Large intestine (tissue), 3 donors: ENCODE data around the gene ATRN. TPM values are rescaled to one million over a fixed set of nuclear protein-coding genes. Genes with fewer than 3 reads are reported as not detected.
"Not testable (repeated sequence)": the region's sequence is repeated elsewhere in the genome, so short reads cannot be mapped to it uniquely, and the experiment has no call there.

Experiments used
- DNase-seq, 2 donors: peaks; one replicate each; pipeline versions ENCODE4 v3.0.0 to v3.0.0-alpha.2; 2013
- H3K27ac ChIP-seq: one replicate; pipeline ENCODE4 v1.5.1; 2013; ENCODE audit warnings: low read length
- H3K27me3 ChIP-seq: 2 replicates; pipeline ENCODE4 v1.6.1; 2013; ENCODE audit warnings: low read length; ENCODE audit not compliant: control insufficient read depth, insufficient read depth
- H3K36me3 ChIP-seq: 2 replicates; pipeline ENCODE4 v1.6.1; 2013; ENCODE audit warnings: low read length; ENCODE audit not compliant: control insufficient read depth, insufficient read depth
- H3K4me1 ChIP-seq: one replicate; pipeline ENCODE4 v1.6.1; 2013; ENCODE audit warnings: low read length; ENCODE audit not compliant: control insufficient read depth, insufficient read depth
- H3K4me3 ChIP-seq: one replicate; pipeline ENCODE4 v1.5.1; 2013; ENCODE audit warnings: low read length
- H3K9me3 ChIP-seq: one replicate; pipeline ENCODE4 v1.6.1; 2013; ENCODE audit warnings: mild to moderate bottlenecking, low read depth, low read length, moderate library complexity; ENCODE audit not compliant: control insufficient read depth
- WGBS: methylation state at CpG from one replicate; pipeline ENCODE4 v1.1.5; 2013; ENCODE audit warnings: low lambda C conversion rate; ENCODE audit not compliant: insufficient coverage; 5-methylcytosine and 5-hydroxymethylcytosine counted together
- polyA plus RNA-seq: library from polyadenylated mRNA; unstranded; fragments of 120-200 nt; gene quantifications from one replicate; pipeline ENCODE4 v1.2.1, GENCODE V29; 2013

Gene ATRN
- polyA plus RNA-seq, 1 donor, result 89.2 TPM

GRCh38 chr20:3615171-3615840 lies 144.5 kb downstream of the ATRN start:
- WGBS, result 100% methylated on average over 2 of the region's 13 CpGs

GRCh38 chr20:3616250-3616649 lies 145.4 kb downstream of the ATRN start:
- Histone ChIP-seq H3K9me3 (no peaks in the 10 kb centered on the region), H3K27me3 (no peaks in the 10 kb centered on the region), H3K4me3 (no peak overlapping the region), H3K4me1 (no peaks in the 10 kb centered on the region), H3K27ac (no peak overlapping the region), H3K36me3 (peaks cover 25% of the 10 kb centered on the region)
- no CpG with 5 or more reads among the region's 4 CpGs for WGBS
- no peak for DNase-seq

More at GRCh38 chr20:3615171-3615840, 144.5 kb downstream of the ATRN start:
- not testable (repeated sequence) for H3K9me3 ChIP-seq, H3K27me3 ChIP-seq, H3K27ac ChIP-seq, H3K4me3 ChIP-seq, DNase-seq, H3K4me1 ChIP-seq
- H3K36me3 ChIP-seq, result peaks cover 25% of the 10 kb centered on the region

DNA sequence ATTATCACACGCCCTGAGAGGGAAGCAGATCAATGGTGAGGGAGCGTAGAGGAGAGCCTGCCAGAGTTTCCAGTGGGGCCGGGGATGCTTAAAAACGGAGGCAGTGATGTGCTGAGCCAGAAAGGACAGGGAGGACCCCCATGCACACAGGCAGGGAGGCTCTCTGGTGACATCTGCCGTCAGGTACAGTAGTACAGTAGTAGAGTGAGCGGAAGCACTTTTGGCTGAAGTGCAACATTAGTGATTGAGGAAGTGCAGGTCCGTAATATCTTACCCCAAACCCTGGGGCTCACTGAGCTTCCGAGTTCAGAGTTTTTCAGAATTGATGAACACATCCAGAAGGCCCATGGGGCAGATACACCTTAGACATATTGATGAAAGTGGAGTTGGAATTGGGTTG lies 150.3 kb downstream of the ATRN start:
- Histone ChIP-seq H3K36me3 (peaks cover 16% of the 10 kb centered on the region), H3K4me3 (no peak overlapping the region), H3K9me3 (no peaks in the 10 kb centered on the region), H3K27ac (no peak overlapping the region), H3K4me1 (no peaks in the 10 kb centered on the region), H3K27me3 (no peaks in the 10 kb centered on the region)
- DNase-seq, result no peak
- 100% methylated on average over 2 of the region's 8 CpGs for WGBS

DNA sequence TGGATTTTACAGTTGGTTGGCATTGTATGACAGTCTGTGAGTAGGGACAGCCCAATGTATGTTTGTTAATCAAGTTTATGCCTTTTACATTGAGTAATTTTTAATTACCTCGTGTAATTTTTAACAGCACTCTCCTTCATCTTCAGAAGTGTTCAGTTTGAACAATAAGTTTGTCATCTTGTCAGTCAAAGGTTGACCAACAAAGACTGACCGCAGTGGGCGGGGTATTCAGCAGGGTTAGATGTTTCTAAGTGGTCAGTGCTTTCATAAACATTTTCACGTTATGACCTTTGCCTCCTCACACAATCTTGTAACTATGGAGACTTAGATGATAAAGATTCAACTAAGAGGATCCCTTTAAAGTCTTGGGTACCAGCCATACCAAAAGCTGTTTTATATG lies 151.6 kb downstream of the ATRN start:
- Histone ChIP-seq H3K4me1 (no peaks in the 10 kb centered on the region), H3K27me3 (no peaks in the 10 kb centered on the region), H3K4me3 (no peak overlapping the region), H3K36me3 (peaks cover 14% of the 10 kb centered on the region), H3K27ac (no peak overlapping the region), H3K9me3 (no peaks in the 10 kb centered on the region)
- WGBS, result 64% methylated on average over 2 of the region's 4 CpGs
- no peak for DNase-seq

GRCh38 chr20:3627476-3627875 lies 156.7 kb downstream of the ATRN start:
- no CpG with 5 or more reads among the region's 2 CpGs for WGBS
- no peak overlapping the region for H3K4me3 ChIP-seq
- DNase-seq, result no peak

DNA sequence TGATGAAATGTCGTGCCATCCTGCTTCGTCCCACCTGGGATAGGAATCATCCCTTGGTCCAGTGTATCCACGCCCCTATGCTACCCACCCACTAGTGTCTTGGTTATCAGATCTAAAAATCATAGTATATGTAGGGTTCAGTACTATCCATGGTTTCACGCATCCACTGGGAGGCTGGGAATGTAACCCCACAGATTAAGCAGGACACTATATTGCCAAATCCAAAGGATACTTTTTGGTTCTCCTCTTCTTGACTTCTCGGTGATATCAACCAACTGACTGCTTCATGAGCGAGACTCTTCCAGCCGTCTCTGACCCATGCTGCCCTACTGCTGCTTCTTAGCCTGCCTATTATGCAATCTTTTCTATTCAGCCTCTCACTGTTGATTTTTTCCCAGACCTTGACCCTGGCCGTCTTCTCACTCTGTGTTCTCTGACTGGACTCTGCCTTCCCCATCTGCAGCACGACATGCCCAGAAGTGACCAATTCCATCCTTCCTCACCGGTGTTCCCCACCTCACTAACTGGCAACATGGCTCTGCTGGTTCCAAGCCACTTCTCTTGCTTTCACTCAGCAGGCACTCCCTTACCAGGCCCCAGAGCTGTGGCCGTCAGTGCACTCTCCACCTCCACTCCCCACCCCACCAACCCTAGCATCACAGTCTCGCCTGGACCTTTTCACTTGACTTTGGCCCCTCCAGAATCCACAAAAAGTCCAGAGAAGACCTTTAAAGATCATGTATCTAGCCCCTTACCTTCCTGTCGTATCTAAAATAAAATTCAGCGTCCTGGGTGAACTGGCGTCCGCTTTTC lies 157.9 kb downstream of the ATRN start:
- 93% methylated on average over 6 of the region's 16 CpGs for WGBS
- peaks cover 34% of the 10 kb centered on the region for H3K36me3 ChIP-seq

More at GRCh38 chr20:3627476-3627875, 156.7 kb downstream of the ATRN start:
- Histone ChIP-seq H3K27me3 (no peaks in the 10 kb centered on the region), H3K36me3 (peaks cover 35% of the 10 kb centered on the region), H3K9me3 (no peaks in the 10 kb centered on the region), H3K4me1 (no peaks in the 10 kb centered on the region), H3K27ac (no peak overlapping the region)

GRCh38 chr20:3629893-3630292 lies 159.1 kb downstream of the ATRN start:
- Histone ChIP-seq H3K27ac (no peak overlapping the region), H3K36me3 (peaks cover 40% of the 10 kb centered on the region)

More for the DNA sequence above, 157.9 kb downstream of the ATRN start:
- no peak overlapping the region for H3K4me3 ChIP-seq
- H3K27ac ChIP-seq, result no peak overlapping the region
- no peaks in the 10 kb centered on the region for H3K4me1 ChIP-seq
- H3K9me3 ChIP-seq, result no peaks in the 10 kb centered on the region
- no peak for DNase-seq
- H3K27me3 ChIP-seq, result no peaks in the 10 kb centered on the region

DNA sequence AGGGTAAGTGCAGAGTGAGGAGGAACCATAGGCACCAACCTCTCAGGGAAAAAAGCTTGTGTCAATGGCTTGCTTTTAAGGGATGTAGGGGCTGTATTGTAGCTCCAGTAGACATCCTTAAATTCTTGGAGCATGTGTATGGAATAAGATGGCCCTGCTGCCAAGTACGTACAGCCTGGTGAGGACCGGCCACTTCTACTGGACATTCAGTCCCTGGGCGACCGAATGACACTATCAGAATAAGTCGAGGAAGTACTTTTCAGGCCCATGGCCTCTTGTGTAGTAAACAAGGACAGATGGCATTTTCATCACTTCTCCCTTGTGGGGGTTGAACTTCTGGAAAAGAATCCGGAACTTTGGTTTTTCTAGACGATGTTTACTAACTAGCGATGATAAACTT lies 159.6 kb downstream of the ATRN start:
- Histone ChIP-seq H3K27me3 (no peaks in the 10 kb centered on the region), H3K27ac (no peak overlapping the region), H3K4me3 (no peak overlapping the region), H3K4me1 (no peaks in the 10 kb centered on the region), H3K9me3 (no peaks in the 10 kb centered on the region), H3K36me3 (peaks cover 40% of the 10 kb centered on the region)
- DNase-seq, result no peak
- whole genome bisulfite sequencing, result 100% methylated on average over 1 of the region's 8 CpGs

More at GRCh38 chr20:3629893-3630292, 159.1 kb downstream of the ATRN start:
- H3K4me1 ChIP-seq, result no peaks in the 10 kb centered on the region
- DNase-seq, result no peak
- H3K4me3 ChIP-seq, result no peak overlapping the region
- no CpG with 5 or more reads among the region's 2 CpGs for WGBS
- H3K9me3 ChIP-seq, result no peaks in the 10 kb centered on the region
- H3K27me3 ChIP-seq, result no peaks in the 10 kb centered on the region

DNA sequence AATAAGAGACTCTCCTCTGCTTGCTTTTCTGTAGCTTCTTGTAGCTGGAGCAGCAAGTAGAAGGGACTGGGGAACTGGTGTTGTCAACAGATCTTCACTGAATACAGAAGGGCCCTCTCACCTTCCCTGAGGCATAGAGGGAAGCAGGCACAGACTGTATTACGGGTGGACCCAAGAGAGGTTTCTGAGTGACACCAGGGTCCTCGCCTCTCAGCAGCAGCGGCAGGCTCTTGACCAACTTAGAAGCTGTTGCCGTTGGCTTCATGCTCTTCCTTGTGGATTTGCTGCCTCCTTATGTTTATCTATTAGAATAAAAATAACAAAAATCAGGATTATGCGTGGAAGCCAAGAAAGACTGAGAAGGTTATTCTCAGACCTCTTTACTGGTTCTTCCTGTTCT lies 160.7 kb downstream of the ATRN start:
- 80% methylated on average over 1 of the region's 5 CpGs for WGBS
- Histone ChIP-seq H3K36me3 (peaks cover 38% of the 10 kb centered on the region), H3K4me1 (no peaks in the 10 kb centered on the region)

DNA sequence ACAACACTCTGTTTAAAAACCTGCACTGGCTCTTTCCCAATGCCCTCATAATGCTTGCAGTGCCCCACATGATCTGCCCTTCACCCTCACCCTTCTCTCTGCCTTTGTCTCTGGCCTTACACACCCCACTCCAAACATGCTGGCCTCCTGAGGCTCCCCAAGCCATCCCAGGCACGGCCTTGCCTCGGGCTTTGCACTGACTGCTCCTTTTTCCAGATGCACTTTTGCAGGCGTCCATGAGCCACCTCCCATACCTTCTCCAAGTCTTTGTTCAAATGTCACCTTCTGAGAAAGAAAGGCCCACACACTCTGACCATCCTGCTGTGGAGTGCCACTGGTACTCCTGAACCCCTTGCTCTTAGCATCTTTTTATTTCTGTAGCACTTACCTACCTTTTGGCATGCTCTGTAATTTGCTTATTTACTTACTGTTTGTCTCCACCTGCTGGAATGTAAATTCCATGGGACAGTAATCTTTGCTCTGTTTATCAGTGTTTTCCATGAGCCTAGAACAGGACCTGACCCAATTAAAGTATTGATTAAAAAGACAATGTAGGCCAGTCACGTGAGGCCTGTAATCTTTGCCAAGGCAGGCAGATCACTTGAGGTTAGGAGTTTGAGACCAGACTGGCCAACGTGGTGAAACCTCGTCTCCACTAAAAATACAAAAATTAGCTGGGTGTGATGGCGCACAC lies 161.6 kb downstream of the ATRN start:
- Histone ChIP-seq H3K36me3 (peaks cover 39% of the 10 kb centered on the region), H3K27ac (no peak overlapping the region), H3K4me1 (no peaks in the 10 kb centered on the region), H3K4me3 (no peak overlapping the region), H3K9me3 (no peaks in the 10 kb centered on the region), H3K27me3 (no peaks in the 10 kb centered on the region)
- WGBS, result no CpG with 5 or more reads among the region's 7 CpGs
- DNase-seq, result no peak

More for the DNA sequence above, 160.7 kb downstream of the ATRN start:
- Histone ChIP-seq H3K27me3 (no peaks in the 10 kb centered on the region), H3K4me3 (no peak overlapping the region), H3K27ac (no peak overlapping the region), H3K9me3 (no peaks in the 10 kb centered on the region)
- no peak for DNase-seq
